NOMO-1 treated with DMSO at 0.1 percent for 48 hours (cell line): Measurements from ENCODE around the gene LRRC8E.
"Not testable (repeated sequence)": the region's sequence is repeated elsewhere in the genome, so short reads cannot be mapped to it uniquely, and the experiment has no call there.

ENCODE experiments used
- DNase-seq: peaks from one replicate; lab custom pipeline; 2025; ENCODE audit not compliant: unreplicated experiment; lab: John Stamatoyannopoulos, UW

The LRRC8E gene

DNA sequence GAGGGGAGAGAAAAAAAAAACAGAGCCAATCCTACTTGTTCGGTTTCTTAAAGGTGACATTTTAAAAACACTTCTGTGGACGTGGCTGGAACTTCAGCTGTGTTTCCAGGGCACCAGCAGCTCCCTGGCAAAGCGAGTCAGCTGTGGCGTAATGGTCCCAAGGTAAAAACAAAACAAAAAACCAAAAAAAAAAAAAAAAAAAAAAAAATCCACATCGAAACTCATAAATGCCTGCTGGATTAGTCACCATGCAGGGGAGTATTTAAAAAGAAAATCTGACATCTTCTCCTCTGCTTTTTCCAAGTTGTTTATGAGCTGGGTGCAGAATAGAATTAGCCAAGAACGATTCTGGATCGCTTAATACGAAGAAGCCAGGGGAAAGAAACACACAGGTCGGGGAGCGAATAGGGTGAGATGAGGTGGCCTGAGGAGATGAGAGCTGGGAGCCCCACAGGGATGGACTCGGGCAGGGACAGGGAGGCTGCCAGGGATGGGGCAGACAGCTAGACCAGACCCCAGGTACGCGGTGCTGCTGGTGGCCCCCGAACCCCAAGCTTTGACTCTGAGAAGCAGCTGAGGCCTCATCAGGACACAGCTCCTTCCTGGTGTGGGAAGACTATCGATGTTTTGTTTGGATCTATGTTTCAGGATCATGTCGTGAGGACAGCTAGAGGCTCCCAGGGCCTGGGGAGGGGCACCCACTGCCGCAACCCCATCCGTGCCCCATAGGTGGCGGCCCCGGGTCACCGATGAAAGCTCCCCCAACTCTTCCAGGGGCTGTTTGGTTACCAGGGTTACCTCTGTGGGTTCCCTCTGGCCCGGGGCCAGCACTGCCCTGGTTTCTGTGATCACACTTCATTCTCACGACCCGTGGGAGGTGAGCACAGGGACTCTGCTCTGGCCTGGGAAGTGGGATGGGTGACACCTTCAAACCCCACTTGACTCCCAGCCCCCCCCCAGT lies 40.7 kb downstream of the LRRC8E start:
- DNase-seq: peak; percentile 34

DNA sequence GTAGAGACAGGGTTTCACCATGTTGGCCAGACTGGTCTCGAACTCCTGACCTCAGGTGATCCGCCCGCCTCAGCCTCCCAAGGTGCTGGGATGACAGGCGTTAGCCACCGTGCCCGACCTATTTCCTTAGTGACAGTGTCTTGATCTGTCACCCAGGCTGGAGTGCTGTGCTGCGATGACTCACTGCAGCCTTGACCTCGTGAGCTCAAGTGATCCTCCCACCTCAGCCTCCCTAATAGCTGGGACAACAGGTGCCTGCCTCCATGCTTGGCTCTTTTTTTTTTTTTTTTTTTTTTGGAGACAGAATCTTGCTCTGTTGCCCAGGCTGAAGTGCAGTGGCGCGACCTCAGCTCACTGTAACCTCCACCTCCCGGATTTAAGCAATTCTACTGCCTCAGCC lies 41.7 kb downstream of the LRRC8E start:
- DNase-seq: not testable (repeated sequence)

DNA sequence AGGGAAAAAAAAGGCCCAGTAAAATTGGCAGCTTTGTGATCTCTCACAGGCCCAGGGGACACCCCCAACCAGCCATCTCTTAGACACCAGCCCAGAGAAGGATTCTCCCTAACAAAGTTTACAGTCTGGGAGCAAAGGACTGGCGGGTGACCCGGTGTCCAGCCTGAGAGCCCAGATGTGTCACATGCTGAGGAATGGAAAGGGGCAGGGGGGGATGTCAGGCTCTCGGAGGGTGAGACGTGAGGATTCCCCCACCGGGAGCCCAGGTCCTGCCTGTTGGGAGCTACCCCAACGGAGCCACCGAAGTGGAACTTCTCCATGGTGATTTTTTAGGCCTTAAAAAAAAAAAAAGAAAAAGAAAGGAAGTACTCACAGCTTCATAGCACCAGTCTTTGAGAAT lies 42.5 kb downstream of the LRRC8E start:
- DNase-seq: no peak

DNA sequence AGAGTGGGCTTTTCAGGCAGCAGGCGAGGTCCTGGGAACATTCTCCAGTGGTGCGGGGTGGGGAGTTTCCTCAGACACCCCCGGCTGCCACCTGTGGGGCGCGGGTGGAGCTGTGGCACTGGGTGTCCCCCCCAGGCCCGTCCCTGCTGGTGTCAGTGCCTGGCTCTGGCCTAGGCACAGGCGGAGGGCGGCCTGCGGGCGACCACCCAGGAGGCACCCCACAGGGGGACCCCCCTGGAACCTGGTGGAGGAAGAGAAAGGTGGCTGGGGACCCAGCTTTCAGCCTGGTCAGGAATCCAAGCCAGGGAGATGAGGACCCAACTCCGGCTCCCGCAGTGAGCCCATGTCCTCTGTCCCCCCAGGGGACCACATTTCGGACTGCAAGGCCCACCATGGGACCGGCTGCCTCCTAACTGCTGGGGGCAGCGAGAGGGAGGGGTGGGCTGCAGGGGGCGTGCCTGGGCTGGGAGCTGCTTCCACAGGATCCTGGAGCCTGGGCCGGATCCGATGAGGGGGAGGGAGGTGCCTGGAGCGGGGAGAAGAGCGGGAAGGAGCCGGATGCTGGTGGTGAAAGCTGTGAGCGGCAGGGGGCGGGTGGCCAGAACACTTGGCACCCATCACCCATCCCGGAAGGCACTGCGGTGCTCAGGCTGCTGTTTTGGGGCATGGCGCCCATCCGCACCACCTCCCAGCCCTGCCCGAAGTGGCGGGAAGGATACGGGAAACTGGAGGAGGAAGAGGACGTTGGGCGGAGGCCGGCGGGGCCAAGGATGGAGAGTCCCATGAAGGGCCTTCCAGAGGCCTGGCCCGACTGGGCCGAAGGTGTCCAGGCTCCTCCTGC lies 43.1 kb downstream of the LRRC8E start:
- no peak for DNase-seq

DNA sequence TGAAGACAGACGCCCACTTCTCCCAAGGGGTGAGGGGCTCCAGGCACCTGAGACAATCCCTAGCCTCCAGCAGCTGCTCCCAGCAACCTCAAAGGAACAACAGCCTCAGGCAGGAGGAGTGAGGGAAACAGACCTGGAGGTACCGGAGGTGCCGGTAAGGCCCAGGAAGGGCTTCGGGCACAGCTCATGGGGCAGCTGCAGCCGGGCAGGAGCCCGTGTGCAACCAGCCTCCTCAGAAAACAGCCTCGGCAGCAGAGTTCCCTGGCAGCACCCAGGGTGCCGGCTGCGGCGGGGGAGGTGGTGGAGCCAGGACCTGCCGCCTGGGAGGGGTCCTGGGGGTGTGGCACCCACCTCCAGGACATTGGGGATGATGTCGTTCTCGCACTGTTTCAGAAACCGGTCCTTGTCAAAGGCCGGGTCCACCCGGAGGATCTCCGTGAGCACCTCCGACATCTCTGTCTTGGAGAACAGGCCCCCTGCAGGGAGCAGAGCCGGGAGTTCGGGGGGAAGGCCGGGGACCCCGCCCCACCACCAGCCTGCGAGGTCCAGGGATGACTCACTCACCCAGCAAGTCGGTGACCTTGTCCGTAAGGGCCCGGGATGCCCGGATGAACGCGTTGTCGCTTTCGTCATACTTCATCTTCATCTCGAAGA lies 44.1 kb downstream of the LRRC8E start:
- DNase-seq: no peak

GRCh38 chr19:7932930-7933300 lies 44.6 kb downstream of the LRRC8E start:
- DNase-seq: no peak

DNA sequence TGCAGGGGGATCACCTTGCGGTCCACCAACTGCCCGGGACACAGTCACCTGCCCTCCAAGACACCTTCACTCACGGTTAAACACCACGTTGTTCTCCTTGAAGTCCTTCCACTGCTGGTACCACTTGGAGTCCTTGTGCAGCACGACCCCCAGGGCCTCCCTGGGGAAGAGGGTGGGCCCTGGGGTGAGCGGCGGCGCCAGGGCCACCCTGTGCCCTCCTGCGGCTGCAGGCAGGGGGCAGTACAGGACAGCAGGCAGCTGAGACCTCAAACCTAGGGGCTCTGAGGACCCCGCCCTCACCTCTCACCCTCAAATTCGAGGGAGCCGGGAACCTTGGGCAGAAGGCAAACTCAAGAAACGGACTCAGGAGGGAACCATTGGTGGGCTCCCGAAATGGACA lies 45.1 kb downstream of the LRRC8E start:
- DNase-seq: no peak

- DNase-seq: no peak
Observed at GRCh38 chr19:7933828-7934725, 45.8 kb downstream of the LRRC8E start.

DNA sequence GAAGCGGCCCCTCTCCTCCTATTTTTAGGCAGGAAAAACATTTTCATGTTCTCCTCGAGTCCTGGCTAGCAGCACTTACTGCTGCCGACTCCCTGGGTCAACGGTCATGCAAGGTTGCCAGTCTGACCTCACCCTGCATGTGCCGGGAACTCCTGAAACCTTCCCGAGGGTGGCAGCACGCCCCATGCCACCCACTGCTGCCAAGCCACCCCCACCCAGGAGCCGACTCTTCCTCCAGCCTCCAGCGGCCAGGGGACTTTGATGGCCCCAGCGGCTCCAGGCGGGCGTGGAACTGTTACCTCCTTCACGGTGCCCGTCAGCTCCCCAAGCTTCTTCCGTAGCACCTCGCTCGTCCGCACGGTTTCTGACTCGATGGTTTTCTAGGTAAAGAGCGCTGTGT lies 46.5 kb downstream of the LRRC8E start:
- DNase-seq: no peak

DNA sequence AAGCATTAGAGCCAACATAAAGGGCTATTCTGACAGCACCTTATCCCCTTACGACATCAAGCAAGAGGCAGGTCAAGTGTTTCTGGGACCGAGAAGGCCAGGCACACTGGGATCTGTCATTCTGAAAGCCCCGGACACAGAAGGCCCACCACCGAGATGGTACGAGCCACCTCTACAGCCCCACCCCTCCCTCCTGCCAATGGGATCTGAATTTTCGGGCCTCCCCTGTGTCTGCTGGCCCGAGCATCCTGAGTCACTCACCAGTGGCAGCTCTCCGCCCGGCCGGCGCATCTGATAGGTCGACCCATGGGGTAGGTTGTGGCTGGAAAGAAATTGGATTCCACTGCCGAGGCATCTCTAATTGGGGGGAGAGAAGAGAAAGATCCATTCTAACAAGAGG lies 52.5 kb downstream of the LRRC8E start:
- no peak for DNase-seq

DNA sequence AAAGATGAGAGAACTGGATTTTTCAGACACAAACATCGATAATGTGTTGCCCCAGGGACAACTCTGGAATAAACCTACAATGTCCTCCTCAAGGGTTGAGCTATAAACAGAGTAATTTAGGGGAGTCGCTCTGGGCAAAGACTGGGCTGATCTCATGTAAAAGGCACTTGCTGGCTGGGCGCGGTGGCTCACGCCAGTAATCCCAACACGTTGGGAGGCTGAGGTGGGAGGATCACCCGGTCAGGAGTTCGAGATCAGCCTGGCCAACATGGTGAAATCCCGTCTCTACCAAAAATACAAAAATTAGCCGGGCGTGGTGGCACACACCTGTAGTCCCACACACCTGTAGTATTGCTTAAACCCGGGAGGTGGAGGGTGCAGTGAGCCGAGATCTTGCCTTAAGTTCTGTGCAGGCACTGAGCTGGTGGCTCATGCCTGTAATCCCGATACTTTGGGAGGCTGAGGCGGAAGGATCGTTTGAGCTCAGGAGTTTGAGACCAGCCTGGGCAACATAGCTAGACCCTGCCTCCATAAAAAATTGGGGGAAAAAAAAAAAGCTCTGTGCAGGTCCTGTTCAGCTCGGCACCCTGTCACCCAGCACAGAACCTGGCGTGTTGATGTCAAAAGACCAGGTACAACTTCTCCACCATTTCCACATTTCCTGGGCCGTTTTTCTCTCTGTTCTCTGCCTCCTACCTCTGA lies 53.7 kb downstream of the LRRC8E start:
- no peak for DNase-seq

GRCh38 chr19:7942981-7943443 lies 54.7 kb downstream of the LRRC8E start:
- peak; percentile 9 for DNase-seq

GRCh38 chr19:7943444-7944176 lies 55.3 kb downstream of the LRRC8E start, which contains the start of gene TIMM44:
Gene TIMM44, minus strand, starts transcription at chr19:7943666. Its CDS starts 15 bp downstream, at chr19:7943651.
- peak; percentile 100 for DNase-seq

DNA sequence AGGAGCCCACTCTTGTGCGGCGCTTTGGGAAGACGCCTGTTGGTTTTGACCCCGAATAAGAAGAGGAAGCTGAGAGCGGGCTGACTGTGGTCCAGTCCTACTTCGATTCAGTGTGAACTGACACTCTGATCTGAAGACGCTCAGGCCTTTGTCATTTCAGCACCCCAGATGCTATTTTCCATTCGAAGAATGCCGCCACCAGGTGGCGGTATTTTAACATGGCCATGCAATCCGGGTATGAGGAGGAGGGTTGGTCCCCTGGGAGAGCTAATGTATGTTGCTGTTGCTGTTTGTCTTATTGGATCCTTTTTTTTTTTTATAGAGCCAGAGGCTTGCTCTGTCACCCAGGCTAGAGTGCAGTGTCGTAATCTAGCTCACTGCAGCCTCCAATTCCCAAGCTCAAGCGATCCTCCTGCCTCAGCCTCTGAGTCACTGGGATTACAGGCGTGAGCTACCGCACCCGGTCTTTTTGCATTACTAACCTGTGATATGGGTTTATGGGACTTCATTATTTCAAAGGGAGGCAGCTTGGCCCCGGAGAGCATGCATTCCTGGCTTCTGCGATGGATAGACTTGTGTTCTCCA lies 56.0 kb downstream of the LRRC8E start:
- peak; percentile 82 for DNase-seq

DNA sequence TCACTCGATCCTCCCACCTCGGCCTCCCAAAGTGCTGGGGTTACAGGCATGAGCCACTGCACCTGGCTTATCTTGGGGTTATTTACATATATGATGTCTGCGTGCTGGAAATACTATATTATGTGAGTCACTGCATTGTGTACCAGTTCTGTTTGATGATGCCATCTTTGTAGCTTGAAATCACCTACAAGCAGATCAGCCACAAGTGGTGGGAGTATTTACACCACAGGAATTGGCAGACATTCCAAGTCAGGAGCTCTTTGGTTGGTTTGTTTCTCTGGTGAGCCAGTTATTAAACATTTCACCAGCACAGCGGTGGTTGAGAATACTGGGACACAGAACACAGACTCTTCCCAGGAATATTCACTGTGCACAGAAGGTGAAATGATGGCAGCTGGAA lies 59.6 kb downstream of the LRRC8E start:
- no peak for DNase-seq
